ENCODE data around the gene ALDH1A3. TPM values are rescaled to one million over a fixed set of nuclear protein-coding genes. Genes with fewer than 3 reads are reported as not detected.

ALDH1A3 gene
- polyA plus RNA-seq, 1 experiment, result 1.1 TPM

DNA sequence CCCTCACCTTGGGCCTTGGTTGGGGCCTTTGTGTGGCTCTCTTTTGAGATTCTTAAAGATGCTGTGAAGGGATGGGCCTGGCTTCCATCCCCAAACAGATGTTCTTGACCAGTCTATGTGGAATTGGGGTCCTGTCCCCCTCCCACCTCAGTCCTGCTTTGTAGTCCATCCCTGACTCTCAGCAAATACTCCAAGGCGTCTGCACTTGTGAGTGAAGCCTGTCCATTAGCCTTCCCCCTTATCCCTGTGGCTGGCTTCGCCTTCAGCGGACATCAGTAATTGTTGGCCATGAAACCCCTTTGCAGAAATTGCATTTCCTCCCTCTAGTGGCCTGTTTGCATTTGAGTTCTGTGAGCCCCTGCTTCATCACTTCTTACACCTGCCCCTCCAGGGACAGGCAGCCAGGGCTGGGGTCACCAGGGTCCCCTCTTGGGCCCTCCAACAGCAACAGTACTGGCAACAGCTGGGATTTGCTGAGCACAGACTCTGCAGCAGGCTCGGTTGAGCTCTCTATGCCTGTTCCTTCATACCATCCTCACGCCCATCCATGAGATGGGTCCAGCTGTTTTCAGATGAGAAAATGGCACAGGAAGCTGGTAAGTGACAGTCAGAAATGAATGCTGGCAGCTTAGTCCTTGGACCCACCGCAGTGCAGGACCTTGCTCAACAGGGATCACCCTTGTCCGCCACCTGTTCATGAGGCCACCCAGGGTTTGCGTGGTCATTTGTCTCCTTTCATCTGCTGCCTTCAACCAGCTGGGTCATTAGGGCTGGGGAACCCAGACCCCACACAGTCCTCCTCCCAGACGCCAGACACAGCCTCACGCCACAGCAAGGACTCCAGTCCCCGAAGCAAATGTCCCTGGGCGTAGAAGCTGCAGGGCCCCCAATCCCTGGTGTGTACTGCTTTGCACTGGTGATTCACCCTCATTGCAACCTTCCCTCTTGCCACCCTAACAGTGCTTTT, 30.6 kb downstream of the ALDH1A3 start:
- Histone ChIP-seq H3K4me3 (ENCODE audit: low read depth, low read length) (no peak overlapping the region), H3K36me3 (ENCODE audit: control insufficient read depth, insufficient read depth, low read length) (no peaks in the 10 kb centered on the region; the same call in 1 of the 2 replicates), H3K27me3 (ENCODE audit: control insufficient read depth, insufficient read depth, low read length) (no peaks in the 10 kb centered on the region)
- ChIA-PET CTCF (interaction anchor here (0.9 to 1.4 kb wide), 3 partner anchors 8 to 285 kb away, joined by 3 to 7 read pairs (median 3); no protein-coding TSS in a partner anchor), POLR2A (no interaction called here)
- no peak for DNase-seq (ENCODE audit: low read depth)
- TF ChIP-seq, protein P1, sequence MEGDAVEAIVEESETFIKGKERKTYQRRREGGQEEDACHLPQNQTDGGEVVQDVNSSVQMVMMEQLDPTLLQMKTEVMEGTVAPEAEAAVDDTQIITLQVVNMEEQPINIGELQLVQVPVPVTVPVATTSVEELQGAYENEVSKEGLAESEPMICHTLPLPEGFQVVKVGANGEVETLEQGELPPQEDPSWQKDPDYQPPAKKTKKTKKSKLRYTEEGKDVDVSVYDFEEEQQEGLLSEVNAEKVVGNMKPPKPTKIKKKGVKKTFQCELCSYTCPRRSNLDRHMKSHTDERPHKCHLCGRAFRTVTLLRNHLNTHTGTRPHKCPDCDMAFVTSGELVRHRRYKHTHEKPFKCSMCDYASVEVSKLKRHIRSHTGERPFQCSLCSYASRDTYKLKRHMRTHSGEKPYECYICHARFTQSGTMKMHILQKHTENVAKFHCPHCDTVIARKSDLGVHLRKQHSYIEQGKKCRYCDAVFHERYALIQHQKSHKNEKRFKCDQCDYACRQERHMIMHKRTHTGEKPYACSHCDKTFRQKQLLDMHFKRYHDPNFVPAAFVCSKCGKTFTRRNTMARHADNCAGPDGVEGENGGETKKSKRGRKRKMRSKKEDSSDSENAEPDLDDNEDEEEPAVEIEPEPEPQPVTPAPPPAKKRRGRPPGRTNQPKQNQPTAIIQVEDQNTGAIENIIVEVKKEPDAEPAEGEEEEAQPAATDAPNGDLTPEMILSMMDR (IDR thresholded peaks at IDR 0.05; ENCODE audit: insufficient read depth, low read depth, low read length), result peak; percentile 43

DNA sequence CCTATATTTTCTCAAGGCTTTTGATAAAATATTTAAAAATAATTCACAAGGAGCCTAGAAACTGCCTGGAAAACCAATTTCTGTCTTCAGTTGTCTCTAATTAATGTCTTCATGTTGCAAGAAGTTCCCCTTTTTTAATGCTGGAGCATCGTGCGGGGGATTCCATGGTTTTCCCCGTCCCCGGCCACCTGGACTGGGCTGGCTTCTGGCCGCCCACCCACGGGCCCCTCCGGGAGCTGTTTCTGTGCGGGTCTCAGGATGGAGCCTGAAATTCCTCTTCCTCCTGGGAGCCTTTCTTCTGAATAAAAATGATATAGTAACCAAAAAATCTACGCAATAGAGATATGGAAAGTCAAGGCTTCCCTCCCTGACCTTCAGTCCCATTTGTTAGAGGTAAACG, 31.5 kb downstream of the ALDH1A3 start:
- CTCF ChIA-PET, result interaction anchor here (0.9 to 1.4 kb wide), 4 partner anchors 9 to 286 kb away, joined by 3 to 7 read pairs (median 4); no protein-coding TSS in a partner anchor
- DNase-seq (ENCODE audit: low read depth), result no peak
- TF ChIP-seq, protein P1 (IDR thresholded peaks at IDR 0.05; ENCODE audit: insufficient read depth, low read depth, low read length), result no peak
- no peak overlapping the region for H3K4me3 ChIP-seq (ENCODE audit: low read depth, low read length)
- no peaks in the 10 kb centered on the region for H3K27me3 ChIP-seq (ENCODE audit: control insufficient read depth, insufficient read depth, low read length)
- H3K36me3 ChIP-seq (ENCODE audit: control insufficient read depth, insufficient read depth, low read length), result no peaks in the 10 kb centered on the region; the same call in 1 of the 2 replicates
- POLR2A ChIA-PET, result no interaction called here

DNA sequence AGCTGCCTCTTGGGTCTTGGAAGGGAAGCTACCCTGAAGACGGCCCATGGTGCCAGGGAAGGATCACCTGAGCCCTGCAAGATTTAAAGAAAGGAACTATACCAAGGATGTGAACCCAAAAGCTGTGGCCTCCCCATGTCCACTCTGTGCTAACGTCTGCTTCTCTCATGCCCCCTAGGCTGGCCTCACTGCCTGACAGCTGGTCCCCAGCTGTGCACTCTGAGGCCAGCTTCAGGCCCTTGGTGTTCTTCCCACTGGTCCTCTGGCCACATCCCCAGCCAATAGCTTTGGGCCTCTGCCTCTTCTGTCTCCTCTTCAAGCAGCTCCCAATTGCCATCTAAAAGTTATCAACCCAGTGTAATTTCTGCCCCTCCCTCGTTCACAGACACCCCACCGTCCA, 34.3 kb downstream of the ALDH1A3 start:
- POLR2A ChIA-PET, result no interaction called here
- H3K36me3 ChIP-seq (ENCODE audit: control insufficient read depth, insufficient read depth, low read length), result peaks cover 1% of the 10 kb centered on the region; the same call in 1 of the 2 replicates
- TF ChIP-seq, protein P1 (IDR thresholded peaks at IDR 0.05; ENCODE audit: insufficient read depth, low read depth, low read length), result no peak
- no peaks in the 10 kb centered on the region for H3K27me3 ChIP-seq (ENCODE audit: control insufficient read depth, insufficient read depth, low read length)
- DNase-seq (ENCODE audit: low read depth), result no peak
- CTCF ChIA-PET, result interaction anchor here (0.6 to 13.7 kb wide), 5 partner anchors 90 to 289 kb away, joined by 3 to 376 read pairs (median 4); no protein-coding TSS in a partner anchor
- H3K4me3 ChIP-seq (ENCODE audit: low read depth, low read length), result no peak overlapping the region

DNA sequence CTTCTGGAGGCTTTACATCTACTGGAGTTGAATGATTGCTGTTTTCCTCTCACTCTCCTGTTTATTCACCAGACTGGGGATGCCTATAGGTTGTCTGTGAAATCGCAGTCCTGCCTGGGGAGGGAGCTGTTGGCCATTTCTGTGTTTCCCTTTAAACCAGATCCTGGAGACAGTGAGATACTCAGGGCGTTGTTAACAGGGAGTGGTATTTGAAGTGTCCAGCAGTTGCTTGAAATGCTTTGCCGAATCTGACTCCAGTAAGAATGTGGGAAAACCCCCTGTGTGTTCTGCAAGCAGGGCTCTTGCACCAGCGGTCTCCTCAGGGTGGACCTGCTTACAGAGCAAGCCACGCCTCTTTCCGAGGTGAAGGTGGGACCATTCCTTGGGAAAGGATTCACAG, 35.2 kb downstream of the ALDH1A3 start:
- TF ChIP-seq, protein P1 (IDR thresholded peaks at IDR 0.05; ENCODE audit: insufficient read depth, low read depth, low read length), result peak; percentile 39
- peaks cover 1% of the 10 kb centered on the region; the same call in 1 of the 2 replicates for H3K36me3 ChIP-seq (ENCODE audit: control insufficient read depth, insufficient read depth, low read length)
- ChIA-PET POLR2A (no interaction called here), CTCF (interaction anchor here (1.2 to 13.7 kb wide), 4 partner anchors 8 to 290 kb away, joined by 4 to 376 read pairs (median 9); no protein-coding TSS in a partner anchor)
- H3K27me3 ChIP-seq (ENCODE audit: control insufficient read depth, insufficient read depth, low read length), result no peaks in the 10 kb centered on the region
- DNase-seq (ENCODE audit: low read depth), result no peak
- H3K4me3 ChIP-seq (ENCODE audit: low read depth, low read length), result no peak overlapping the region

Data from BJ (cell line).